GM12864 (cell line): ENCODE data around the gene PPFIA4.

Experiments
- DNase-seq: peaks from one replicate; pipeline ENCODE4 v3.0.0-alpha.2; 2011; ENCODE audit warnings: low read depth
- H3K4me3 ChIP-seq: 2 replicates; pipeline ENCODE4 v1.5.1; 2011; ENCODE audit warnings: mild to moderate bottlenecking, low read depth, low read length, control low read depth
- CTCF ChIP-seq: IDR thresholded peaks from 2 replicates; pipeline ENCODE4 v1.5.1; 2011; ENCODE audit warnings: low read depth, mild to moderate bottlenecking, moderate library complexity, low read length, control low read depth, inconsistent platforms; ENCODE audit errors: missing control alignments

Gene PPFIA4

GRCh38 chr1:203037509-203038190, 11.4 kb downstream of the PPFIA4 start:
- no peak for TF ChIP-seq CTCF
- no peak overlapping the region for H3K4me3 ChIP-seq
- no peak for DNase-seq

DNA sequence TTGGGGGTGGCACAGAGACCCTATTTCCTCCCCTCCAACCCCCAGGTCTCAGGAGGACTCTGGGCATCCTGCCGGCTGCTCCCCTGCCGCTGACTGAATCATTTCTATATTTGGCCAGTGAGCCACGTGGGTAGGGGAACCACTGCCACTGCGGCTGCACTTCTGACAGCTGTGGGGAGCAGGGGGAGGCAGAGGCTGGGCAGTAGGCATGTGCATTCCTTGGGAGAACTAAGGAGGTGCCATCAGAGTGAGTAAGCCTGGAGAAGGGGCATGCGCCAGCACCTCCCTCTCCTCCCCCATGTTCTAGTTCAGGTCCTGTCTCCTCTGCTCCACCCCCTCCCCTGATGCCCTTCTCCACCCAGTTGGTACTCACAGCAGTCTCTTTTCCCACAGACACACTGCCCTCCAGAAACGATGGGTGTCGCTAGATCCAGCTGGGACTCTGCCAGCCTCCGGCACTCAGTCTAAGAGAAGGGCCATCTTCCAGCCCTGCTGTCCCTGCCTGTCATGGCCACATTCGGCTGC, 12.0 kb downstream of the PPFIA4 start:
- DNase-seq, result no peak
- TF ChIP-seq CTCF, result peak; percentile 8

DNA sequence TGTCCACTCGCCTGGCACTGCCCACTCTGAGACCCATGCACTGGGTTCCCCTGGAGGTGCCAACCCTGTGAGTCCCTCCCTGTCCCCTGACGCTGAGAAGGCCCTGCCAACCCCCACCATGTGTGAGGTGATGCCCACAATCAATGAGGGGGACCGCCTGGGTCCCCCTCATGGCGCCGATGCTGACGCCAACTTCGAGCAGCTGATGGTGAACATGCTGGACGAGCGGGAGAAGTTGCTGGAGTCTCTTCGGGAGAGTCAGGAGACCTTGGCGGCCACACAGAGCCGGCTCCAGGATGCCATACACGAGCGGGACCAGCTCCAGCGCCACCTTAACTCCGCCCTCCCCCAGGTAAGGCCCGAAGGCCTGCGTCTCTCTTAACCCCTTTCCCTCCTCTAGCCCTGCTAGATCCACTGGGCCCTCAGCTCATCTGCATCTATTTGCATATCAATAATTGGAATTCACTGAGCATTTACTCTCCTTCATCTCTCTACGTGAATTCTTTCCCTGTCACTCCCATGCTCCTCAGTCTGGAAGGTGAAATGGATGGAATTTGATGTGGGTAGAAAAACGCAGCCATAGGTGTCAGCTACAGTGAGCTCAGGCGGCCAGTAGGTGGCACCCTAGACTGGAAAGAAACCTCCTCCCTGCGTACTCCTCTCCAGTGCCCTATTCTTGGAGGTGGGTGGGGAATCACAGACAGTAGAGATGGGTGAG, 12.8 kb downstream of the PPFIA4 start:
- DNase-seq, result peak; percentile 18
- H3K4me3 ChIP-seq, result no peak overlapping the region
- peak; percentile 92 for TF ChIP-seq CTCF

More for the DNA sequence above, 12.0 kb downstream of the PPFIA4 start:
- no peak overlapping the region for H3K4me3 ChIP-seq

DNA sequence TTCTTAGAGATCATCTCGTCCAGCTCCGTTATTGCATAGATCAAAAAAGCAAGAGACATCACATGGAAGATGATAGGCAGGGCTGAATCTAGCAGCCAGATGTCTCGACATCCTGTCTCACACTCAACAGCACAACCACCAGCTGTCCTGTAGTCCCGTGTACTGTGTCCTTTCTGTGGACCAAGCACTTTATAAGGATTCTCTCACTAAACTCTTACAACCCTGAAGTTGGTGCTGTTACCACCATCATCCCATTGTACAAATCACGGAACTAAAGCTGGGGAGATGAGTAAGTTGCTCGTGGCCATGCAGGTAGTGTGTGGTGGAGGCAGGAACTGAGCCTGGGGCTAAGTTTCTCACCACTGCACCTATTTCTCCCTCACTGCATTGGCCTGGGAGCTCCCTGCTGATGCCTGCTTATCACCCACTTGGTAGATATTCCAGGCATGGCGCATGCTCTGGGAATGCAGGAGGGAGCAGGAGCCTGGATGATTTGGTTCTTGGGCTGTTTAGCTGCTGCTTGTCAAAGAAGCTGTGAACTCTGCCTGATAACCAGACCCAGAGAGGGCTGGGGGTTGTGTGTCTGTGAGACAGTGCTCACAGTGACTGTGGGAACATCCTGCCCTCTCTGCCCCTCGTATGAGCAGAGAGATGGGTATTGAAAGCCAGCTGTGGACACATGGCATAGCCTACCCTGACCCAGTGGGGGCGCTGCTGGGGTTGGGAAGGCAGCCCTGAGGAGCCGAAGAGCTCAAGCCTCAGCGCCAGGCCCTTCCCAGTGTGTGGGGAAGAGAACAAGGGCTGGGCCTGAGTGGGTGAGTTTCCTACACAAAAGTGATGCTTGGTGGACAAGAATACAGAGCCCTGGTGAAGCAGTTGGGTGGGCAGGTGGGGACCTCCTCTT, 13.6 kb downstream of the PPFIA4 start:
- TF ChIP-seq CTCF, result no peak
- DNase-seq, result no peak
- no peak overlapping the region for H3K4me3 ChIP-seq

GRCh38 chr1:203040513-203041275, 14.4 kb downstream of the PPFIA4 start:
- DNase-seq, result no peak
- TF ChIP-seq CTCF, result no peak
- no peak overlapping the region for H3K4me3 ChIP-seq

GRCh38 chr1:203041351-203041932, 15.2 kb downstream of the PPFIA4 start:
- no peak for DNase-seq
- TF ChIP-seq CTCF, result no peak
- H3K4me3 ChIP-seq, result no peak overlapping the region
